Measurements from ENCODE around the gene ZNF524. TPM values are rescaled to one million over a fixed set of nuclear protein-coding genes. Genes with fewer than 3 reads are reported as not detected.
A peak's percentile ranks its signal among the peaks of the same experiment; 100 is the strongest.

The ZNF524 gene
- total and polyA plus RNA-seq, 9 of the 15 experiments (the other 6 are each of a cell fraction or from before 2014, with no cell fraction given), result 0.08 to 15.6 (median 2.9) TPM

DNA sequence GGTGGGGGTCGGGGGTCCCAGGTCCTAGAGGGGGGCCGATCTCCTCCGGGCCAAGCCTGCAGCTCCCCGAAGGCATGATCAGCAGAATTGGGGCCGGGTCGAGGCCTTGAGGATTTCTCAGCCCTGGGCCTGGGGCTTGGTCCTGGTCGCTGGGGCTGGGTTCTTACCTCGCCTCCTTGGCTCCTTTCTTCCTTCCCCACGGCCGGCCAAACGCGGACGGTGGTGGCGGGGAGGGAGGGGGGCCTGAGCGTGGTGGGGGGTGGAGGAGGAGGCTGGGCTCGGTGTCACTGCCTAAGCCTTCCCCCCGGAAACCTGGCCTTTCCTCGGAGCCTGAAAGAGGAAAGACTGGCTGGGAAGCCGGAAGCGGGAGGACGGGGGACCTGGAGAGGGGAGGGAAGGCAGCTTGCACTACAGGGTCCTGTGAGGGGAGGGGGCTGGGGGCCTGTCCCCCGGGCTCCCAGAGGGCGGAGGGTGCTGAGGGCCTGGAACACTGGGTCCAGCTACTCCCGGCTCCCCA, 19.4 kb upstream of the ZNF524 start, which contains the start of gene ZNF579 (continued):
- TF ChIP-seq ZBTB34 (CRISPR knock-in tag; IDR thresholded peaks at IDR 0.05) (no peak), ZNF212 (CRISPR knock-in tag; IDR thresholded peaks at IDR 0.05) (no peak), HCFC1 (IDR thresholded peaks at IDR 0.05; ENCODE audit: low read depth, low read length) (peak; percentile 73), NCOA2 (IDR thresholded peaks at IDR 0.05; ENCODE audit: partially characterized antibody in 2 of 2) (no peak), MXD1 (CRISPR knock-in tag; IDR thresholded peaks at IDR 0.05; ENCODE audit: borderline replicate concordance, poor library complexity, severe bottlenecking) (no peak), MTA3 (IDR thresholded peaks at IDR 0.05; ENCODE audit: borderline replicate concordance) (no peak; the same call in 1 of the 2 replicates), ZNF316 (IDR thresholded peaks at IDR 0.05) (no peak), PML (IDR thresholded peaks at IDR 0.05; ENCODE audit: low read length) (no peak), FOXM1 (IDR thresholded peaks at IDR 0.05; ENCODE audit: low read depth) (no peak), FOXM1 (CRISPR knock-in tag; IDR thresholded peaks at IDR 0.05; ENCODE audit: low read depth) (no peak)
- TF ChIP-seq, protein P1, sequence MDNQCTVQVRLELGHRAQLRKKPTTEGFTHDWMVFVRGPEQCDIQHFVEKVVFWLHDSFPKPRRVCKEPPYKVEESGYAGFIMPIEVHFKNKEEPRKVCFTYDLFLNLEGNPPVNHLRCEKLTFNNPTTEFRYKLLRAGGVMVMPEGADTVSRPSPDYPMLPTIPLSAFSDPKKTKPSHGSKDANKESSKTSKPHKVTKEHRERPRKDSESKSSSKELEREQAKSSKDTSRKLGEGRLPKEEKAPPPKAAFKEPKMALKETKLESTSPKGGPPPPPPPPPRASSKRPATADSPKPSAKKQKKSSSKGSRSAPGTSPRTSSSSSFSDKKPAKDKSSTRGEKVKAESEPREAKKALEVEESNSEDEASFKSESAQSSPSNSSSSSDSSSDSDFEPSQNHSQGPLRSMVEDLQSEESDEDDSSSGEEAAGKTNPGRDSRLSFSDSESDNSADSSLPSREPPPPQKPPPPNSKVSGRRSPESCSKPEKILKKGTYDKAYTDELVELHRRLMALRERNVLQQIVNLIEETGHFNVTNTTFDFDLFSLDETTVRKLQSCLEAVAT (IDR thresholded peaks at IDR 0.05), result no peak
- TF ChIP-seq, protein P2, sequence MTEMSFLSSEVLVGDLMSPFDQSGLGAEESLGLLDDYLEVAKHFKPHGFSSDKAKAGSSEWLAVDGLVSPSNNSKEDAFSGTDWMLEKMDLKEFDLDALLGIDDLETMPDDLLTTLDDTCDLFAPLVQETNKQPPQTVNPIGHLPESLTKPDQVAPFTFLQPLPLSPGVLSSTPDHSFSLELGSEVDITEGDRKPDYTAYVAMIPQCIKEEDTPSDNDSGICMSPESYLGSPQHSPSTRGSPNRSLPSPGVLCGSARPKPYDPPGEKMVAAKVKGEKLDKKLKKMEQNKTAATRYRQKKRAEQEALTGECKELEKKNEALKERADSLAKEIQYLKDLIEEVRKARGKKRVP (CRISPR knock-in tag; IDR thresholded peaks at IDR 0.05), result no peak
- TF ChIP-seq, protein P3, sequence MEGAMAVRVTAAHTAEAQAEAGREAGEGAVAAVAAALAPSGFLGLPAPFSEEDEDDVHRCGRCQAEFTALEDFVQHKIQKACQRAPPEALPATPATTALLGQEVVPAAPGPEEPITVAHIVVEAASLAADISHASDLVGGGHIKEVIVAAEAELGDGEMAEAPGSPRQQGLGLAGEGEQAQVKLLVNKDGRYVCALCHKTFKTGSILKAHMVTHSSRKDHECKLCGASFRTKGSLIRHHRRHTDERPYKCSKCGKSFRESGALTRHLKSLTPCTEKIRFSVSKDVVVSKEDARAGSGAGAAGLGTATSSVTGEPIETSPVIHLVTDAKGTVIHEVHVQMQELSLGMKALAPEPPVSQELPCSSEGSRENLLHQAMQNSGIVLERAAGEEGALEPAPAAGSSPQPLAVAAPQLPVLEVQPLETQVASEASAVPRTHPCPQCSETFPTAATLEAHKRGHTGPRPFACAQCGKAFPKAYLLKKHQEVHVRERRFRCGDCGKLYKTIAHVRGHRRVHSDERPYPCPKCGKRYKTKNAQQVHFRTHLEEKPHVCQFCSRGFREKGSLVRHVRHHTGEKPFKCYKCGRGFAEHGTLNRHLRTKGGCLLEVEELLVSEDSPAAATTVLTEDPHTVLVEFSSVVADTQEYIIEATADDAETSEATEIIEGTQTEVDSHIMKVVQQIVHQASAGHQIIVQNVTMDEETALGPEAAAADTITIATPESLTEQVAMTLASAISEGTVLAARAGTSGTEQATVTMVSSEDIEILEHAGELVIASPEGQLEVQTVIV (CRISPR knock-in tag; IDR thresholded peaks at IDR 0.05; ENCODE audit: borderline replicate concordance), result no peak
